ENCODE data around the gene TC2N. TPM values are rescaled to one million over a fixed set of nuclear protein-coding genes. Genes with fewer than 3 reads are reported as not detected.

TC2N gene
- polyA plus RNA-seq, 3 donors, result 0.24 to 0.55 TPM; not detected in 1

DNA sequence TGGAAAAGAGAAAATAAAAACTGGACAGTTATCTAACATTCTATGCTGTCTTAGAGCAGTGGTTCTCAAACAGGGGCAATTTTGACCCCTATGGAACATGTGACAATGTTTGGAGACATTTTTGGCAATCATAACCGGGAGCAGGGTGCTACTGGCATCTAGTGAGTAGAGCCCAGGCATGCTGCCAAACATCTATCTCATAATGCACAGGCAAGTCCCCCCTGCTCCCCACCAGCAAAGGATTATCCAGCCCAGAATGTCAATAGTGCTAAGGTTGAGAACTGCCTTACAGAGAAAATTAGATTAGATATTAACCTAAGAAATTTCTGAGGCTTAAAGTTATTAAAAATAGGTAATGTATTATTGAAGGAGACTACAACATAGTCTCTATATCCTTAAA, 112.5 kb downstream of the TC2N start:
- Histone ChIP-seq H3K4me1 (ENCODE audit: control insufficient read depth in 1 of 2, insufficient read depth in 2 of 2, low read length in 2 of 2) (no peaks in the 10 kb centered on the region), H3K9me3 (replicated peaks in 1 of 2; ENCODE audit: control insufficient read depth in 1 of 2, insufficient read depth in 1 of 2, low read length in 2 of 2) (peaks cover 0 to 7% of the 10 kb centered on the region in 2 donors), H2AFZ (ENCODE audit: insufficient read depth, low read depth, low read length, poor library complexity, severe bottlenecking) (no peak overlapping the region), H3K27ac (ENCODE audit: low read depth in 1 of 2, low read length in 2 of 2) (no peak overlapping the region), H3K79me2 (ENCODE audit: insufficient read depth, low read length) (no peaks in the 10 kb centered on the region), H3K4me3 (replicated peaks in 1 of 3; ENCODE audit: low read depth in 2 of 3, low read length in 3 of 3) (no peak overlapping the region), H4K20me1 (ENCODE audit: insufficient read depth, low read length) (no peaks in the 10 kb centered on the region), H3K4me2 (replicated peaks; ENCODE audit: extremely low read depth, low read length, poor library complexity, severe bottlenecking) (no peak overlapping the region), H3K27me3 (ENCODE audit: control insufficient read depth in 2 of 2, insufficient read depth in 2 of 2, low read length in 2 of 2) (no peaks in the 10 kb centered on the region), H3K36me3 (replicated peaks in 1 of 2; ENCODE audit: control insufficient read depth in 1 of 2, insufficient read depth in 2 of 2, low read length in 2 of 2) (no peaks in the 10 kb centered on the region), H3K9ac (ENCODE audit: insufficient read depth, low read length, poor library complexity, severe bottlenecking) (no peak overlapping the region)
- no peaks in the 10 kb centered on the region for H3K4me1 Mint-ChIP-seq
- intact Hi-C loops (cut with micrococcal nuclease), result no loop called here
- H3K4me3 Mint-ChIP-seq, result no peak overlapping the region
- WGBS (ENCODE audit: insufficient coverage), result no CpG with 5 or more reads among the region's 1 CpG
- H3K36me3 Mint-ChIP-seq, result no peaks in the 10 kb centered on the region
- H3K27me3 Mint-ChIP-seq (ENCODE audit: low read depth in 3 of 3), result no peaks in the 10 kb centered on the region
- H3K9me3 Mint-ChIP-seq, result peaks cover 0 to 8% (median 3%) of the 10 kb centered on the region in 7 donors
- DNase-seq, result no peak
- no peak overlapping the region for H3K27ac Mint-ChIP-seq
- TF ChIP-seq, protein P1, sequence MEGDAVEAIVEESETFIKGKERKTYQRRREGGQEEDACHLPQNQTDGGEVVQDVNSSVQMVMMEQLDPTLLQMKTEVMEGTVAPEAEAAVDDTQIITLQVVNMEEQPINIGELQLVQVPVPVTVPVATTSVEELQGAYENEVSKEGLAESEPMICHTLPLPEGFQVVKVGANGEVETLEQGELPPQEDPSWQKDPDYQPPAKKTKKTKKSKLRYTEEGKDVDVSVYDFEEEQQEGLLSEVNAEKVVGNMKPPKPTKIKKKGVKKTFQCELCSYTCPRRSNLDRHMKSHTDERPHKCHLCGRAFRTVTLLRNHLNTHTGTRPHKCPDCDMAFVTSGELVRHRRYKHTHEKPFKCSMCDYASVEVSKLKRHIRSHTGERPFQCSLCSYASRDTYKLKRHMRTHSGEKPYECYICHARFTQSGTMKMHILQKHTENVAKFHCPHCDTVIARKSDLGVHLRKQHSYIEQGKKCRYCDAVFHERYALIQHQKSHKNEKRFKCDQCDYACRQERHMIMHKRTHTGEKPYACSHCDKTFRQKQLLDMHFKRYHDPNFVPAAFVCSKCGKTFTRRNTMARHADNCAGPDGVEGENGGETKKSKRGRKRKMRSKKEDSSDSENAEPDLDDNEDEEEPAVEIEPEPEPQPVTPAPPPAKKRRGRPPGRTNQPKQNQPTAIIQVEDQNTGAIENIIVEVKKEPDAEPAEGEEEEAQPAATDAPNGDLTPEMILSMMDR (IDR thresholded peaks at IDR 0.05), result no peak

DNA sequence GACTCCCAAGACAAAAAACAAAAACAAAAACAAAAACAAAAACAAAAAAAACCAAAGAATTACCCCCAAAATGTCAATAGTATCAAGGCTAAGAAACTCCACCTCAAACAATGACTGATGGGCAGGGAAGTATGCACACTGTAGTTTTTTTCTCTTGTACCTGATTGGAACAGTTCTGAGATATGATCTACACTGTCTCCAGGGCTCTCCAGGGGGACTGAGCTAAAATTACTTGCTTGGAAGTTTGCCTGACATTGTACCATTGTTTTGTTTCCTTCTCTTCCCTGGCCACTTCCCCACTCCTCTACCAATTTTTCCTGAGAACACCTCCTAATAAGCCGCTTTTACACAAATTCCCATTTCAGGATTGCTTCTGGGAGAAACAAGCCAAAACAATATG, 113.2 kb downstream of the TC2N start:
- H3K9me3 ChIP-seq (replicated peaks in 1 of 2; ENCODE audit: control insufficient read depth in 1 of 2, insufficient read depth in 1 of 2, low read length in 2 of 2), result peaks cover 0 to 2% of the 10 kb centered on the region in 2 donors
- H2AFZ ChIP-seq (ENCODE audit: insufficient read depth, low read depth, low read length, poor library complexity, severe bottlenecking), result no peak overlapping the region
- no peak overlapping the region for H3K9ac ChIP-seq (ENCODE audit: insufficient read depth, low read length, poor library complexity, severe bottlenecking)
- H4K20me1 ChIP-seq (ENCODE audit: insufficient read depth, low read length), result no peaks in the 10 kb centered on the region
- TF ChIP-seq, protein P1 (IDR thresholded peaks at IDR 0.05), result no peak
- no peak overlapping the region for H3K27ac ChIP-seq (ENCODE audit: low read depth in 1 of 2, low read length in 2 of 2)
- no peak overlapping the region for H3K4me2 ChIP-seq (replicated peaks; ENCODE audit: extremely low read depth, low read length, poor library complexity, severe bottlenecking)
- no peaks in the 10 kb centered on the region for H3K27me3 Mint-ChIP-seq (ENCODE audit: low read depth in 3 of 3)
- H3K36me3 Mint-ChIP-seq, result no peaks in the 10 kb centered on the region
- no peaks in the 10 kb centered on the region for H3K27me3 ChIP-seq (ENCODE audit: control insufficient read depth in 2 of 2, insufficient read depth in 2 of 2, low read length in 2 of 2)
- no peaks in the 10 kb centered on the region for H3K4me1 Mint-ChIP-seq
- no peaks in the 10 kb centered on the region for H3K79me2 ChIP-seq (ENCODE audit: insufficient read depth, low read length)
- intact Hi-C loops (cut with micrococcal nuclease), result no loop called here
- H3K27ac Mint-ChIP-seq, result no peak overlapping the region
- no CpG with 5 or more reads among the region's 1 CpG for WGBS (ENCODE audit: insufficient coverage)
- no peak for DNase-seq
- H3K36me3 ChIP-seq (replicated peaks in 1 of 2; ENCODE audit: control insufficient read depth in 1 of 2, insufficient read depth in 2 of 2, low read length in 2 of 2), result no peaks in the 10 kb centered on the region
- no peak overlapping the region for H3K4me3 Mint-ChIP-seq
- no peak overlapping the region for H3K4me3 ChIP-seq (replicated peaks in 1 of 3; ENCODE audit: low read depth in 2 of 3, low read length in 3 of 3)
- H3K9me3 Mint-ChIP-seq, result peaks cover 0 to 4% (median 1%) of the 10 kb centered on the region in 7 donors
- no peaks in the 10 kb centered on the region for H3K4me1 ChIP-seq (ENCODE audit: control insufficient read depth in 1 of 2, insufficient read depth in 2 of 2, low read length in 2 of 2)
